Activated CD4-positive, alpha-beta T cell treated with anti-CD3 and anti-CD28 coated beads, Interleukin-2, amount 50 U/mL, for 1 hour (primary cell): ENCODE data around the gene PWWP2B.
"Not testable (repeated sequence)": the region's sequence is repeated elsewhere in the genome, so short reads cannot be mapped to it uniquely, and the experiment has no call there.

Experiments used
- DNase-seq: peaks from one replicate; pipeline ENCODE4 v3.0.0-alpha.2; 2020

PWWP2B gene

GRCh38 chr10:132420981-132421846 is 24.2 kb downstream of the PWWP2B start:
- DNase-seq = no peak

GRCh38 chr10:132421847-132422751 is 25.1 kb downstream of the PWWP2B start:
- DNase-seq = no peak

GRCh38 chr10:132422903-132423825 is 26.2 kb downstream of the PWWP2B start:
- DNase-seq = no peak

- no peak for DNase-seq
These were observed 27.2 kb downstream of the PWWP2B start for GRCh38 chr10:132423966-132424861.

- DNase-seq = no peak
These were observed 28.2 kb downstream of the PWWP2B start for GRCh38 chr10:132425029-132425756.

- no peak for DNase-seq
These were observed 28.8 kb downstream of the PWWP2B start for GRCh38 chr10:132425757-132426155.

GRCh38 chr10:132427006-132427771 is 30.2 kb downstream of the PWWP2B start:
- DNase-seq = no peak

GRCh38 chr10:132427939-132428367 is 31.0 kb downstream of the PWWP2B start:
- no peak for DNase-seq

- DNase-seq = no peak
These were observed 31.5 kb downstream of the PWWP2B start for GRCh38 chr10:132428486-132428995.

- DNase-seq = no peak
These were observed 32.6 kb downstream of the PWWP2B start for GRCh38 chr10:132429281-132430230.

GRCh38 chr10:132430231-132430743 is 33.3 kb downstream of the PWWP2B start:
- DNase-seq = no peak

GRCh38 chr10:132430861-132431271 is 33.9 kb downstream of the PWWP2B start:
- no peak for DNase-seq

- no peak for DNase-seq
These were observed 34.7 kb downstream of the PWWP2B start for GRCh38 chr10:132431537-132432175.

GRCh38 chr10:132432176-132432540 is 35.2 kb downstream of the PWWP2B start:
- no peak for DNase-seq

- no peak for DNase-seq
These were observed 36.8 kb downstream of the PWWP2B start for GRCh38 chr10:132433671-132434340.

- DNase-seq = peak; percentile 40
These were observed 37.5 kb downstream of the PWWP2B start for GRCh38 chr10:132434405-132435005.

GRCh38 chr10:132435320-132435719 is 38.3 kb downstream of the PWWP2B start:
- DNase-seq = not testable (repeated sequence)
